ENCODE data around the gene PKN1. TPM values are rescaled to one million over a fixed set of nuclear protein-coding genes. Genes with fewer than 3 reads are reported as not detected.

The PKN1 gene
- total and polyA plus RNA-seq, 9 of the 15 experiments (the other 6 are each of a cell fraction or from before 2014, with no cell fraction given): 0.30 to 228 (median 77.5) TPM

DNA sequence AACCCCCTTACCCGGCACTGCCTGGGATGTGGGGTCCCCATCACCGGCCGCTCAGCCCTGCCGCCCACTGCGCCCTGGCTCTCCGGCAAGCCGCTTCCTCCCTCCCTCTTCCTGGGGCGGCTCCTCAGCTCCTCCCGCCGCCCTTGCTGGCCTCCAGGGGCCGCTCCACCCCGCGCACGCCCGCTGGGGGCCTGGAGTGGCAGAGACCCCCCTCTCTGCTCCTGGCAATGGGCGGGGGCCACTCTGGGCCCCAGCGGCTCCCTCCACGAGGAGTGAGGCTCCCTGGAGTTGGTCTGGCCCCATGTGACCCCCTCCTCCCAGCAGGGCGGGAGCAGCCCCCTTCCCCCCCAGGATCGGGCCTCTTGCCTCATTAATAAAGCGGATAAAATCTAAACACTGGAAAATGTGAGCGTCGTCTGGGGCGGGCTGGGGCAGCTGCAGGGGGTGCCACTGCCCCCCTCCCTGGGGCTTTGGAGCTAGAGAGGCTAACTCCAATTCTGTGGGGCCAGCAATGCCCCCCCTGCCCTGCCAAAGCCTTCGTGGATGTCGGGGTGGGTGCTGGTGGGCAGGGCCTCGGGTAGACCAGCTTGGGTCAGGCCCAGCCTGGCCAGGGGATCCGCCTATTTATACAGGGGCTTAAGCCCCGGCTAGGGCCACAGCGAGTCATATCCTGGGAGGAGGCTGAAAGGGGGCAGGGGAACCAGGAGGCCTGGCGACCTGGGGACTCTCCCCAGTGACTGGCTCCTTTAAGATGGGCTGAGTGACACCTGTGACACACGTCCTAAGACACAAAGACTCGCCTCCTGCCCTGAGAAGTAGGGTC, 42.4 kb downstream of the PKN1 start, which contains the start of gene PTGER1 (continued):
- peak; percentile 90 to 96 for TF ChIP-seq MAZ (CRISPR knock-in tag; conservative IDR thresholded peaks at IDR 0.05 in 1 of 2, IDR thresholded peaks at IDR 0.05 in 1 of 2)
- TF ChIP-seq, protein P1, sequence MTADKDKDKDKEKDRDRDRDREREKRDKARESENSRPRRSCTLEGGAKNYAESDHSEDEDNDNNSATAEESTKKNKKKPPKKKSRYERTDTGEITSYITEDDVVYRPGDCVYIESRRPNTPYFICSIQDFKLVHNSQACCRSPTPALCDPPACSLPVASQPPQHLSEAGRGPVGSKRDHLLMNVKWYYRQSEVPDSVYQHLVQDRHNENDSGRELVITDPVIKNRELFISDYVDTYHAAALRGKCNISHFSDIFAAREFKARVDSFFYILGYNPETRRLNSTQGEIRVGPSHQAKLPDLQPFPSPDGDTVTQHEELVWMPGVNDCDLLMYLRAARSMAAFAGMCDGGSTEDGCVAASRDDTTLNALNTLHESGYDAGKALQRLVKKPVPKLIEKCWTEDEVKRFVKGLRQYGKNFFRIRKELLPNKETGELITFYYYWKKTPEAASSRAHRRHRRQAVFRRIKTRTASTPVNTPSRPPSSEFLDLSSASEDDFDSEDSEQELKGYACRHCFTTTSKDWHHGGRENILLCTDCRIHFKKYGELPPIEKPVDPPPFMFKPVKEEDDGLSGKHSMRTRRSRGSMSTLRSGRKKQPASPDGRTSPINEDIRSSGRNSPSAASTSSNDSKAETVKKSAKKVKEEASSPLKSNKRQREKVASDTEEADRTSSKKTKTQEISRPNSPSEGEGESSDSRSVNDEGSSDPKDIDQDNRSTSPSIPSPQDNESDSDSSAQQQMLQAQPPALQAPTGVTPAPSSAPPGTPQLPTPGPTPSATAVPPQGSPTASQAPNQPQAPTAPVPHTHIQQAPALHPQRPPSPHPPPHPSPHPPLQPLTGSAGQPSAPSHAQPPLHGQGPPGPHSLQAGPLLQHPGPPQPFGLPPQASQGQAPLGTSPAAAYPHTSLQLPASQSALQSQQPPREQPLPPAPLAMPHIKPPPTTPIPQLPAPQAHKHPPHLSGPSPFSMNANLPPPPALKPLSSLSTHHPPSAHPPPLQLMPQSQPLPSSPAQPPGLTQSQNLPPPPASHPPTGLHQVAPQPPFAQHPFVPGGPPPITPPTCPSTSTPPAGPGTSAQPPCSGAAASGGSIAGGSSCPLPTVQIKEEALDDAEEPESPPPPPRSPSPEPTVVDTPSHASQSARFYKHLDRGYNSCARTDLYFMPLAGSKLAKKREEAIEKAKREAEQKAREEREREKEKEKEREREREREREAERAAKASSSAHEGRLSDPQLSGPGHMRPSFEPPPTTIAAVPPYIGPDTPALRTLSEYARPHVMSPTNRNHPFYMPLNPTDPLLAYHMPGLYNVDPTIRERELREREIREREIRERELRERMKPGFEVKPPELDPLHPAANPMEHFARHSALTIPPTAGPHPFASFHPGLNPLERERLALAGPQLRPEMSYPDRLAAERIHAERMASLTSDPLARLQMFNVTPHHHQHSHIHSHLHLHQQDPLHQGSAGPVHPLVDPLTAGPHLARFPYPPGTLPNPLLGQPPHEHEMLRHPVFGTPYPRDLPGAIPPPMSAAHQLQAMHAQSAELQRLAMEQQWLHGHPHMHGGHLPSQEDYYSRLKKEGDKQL (CRISPR knock-in tag; IDR thresholded peaks at IDR 0.05; ENCODE audit: borderline replicate concordance): no peak
- TF ChIP-seq YY1 (IDR thresholded peaks at IDR 0.05; ENCODE audit: borderline replicate concordance in 1 of 3, control insufficient read depth in 1 of 3, extremely low read depth in 1 of 3, insufficient read depth in 3 of 3, insufficient read length in 1 of 3, insufficient replicate concordance in 2 of 3, low read depth in 1 of 3, low read length in 2 of 3): peak in 1 of 3 experiments; percentile 49
- TF ChIP-seq, protein P2, sequence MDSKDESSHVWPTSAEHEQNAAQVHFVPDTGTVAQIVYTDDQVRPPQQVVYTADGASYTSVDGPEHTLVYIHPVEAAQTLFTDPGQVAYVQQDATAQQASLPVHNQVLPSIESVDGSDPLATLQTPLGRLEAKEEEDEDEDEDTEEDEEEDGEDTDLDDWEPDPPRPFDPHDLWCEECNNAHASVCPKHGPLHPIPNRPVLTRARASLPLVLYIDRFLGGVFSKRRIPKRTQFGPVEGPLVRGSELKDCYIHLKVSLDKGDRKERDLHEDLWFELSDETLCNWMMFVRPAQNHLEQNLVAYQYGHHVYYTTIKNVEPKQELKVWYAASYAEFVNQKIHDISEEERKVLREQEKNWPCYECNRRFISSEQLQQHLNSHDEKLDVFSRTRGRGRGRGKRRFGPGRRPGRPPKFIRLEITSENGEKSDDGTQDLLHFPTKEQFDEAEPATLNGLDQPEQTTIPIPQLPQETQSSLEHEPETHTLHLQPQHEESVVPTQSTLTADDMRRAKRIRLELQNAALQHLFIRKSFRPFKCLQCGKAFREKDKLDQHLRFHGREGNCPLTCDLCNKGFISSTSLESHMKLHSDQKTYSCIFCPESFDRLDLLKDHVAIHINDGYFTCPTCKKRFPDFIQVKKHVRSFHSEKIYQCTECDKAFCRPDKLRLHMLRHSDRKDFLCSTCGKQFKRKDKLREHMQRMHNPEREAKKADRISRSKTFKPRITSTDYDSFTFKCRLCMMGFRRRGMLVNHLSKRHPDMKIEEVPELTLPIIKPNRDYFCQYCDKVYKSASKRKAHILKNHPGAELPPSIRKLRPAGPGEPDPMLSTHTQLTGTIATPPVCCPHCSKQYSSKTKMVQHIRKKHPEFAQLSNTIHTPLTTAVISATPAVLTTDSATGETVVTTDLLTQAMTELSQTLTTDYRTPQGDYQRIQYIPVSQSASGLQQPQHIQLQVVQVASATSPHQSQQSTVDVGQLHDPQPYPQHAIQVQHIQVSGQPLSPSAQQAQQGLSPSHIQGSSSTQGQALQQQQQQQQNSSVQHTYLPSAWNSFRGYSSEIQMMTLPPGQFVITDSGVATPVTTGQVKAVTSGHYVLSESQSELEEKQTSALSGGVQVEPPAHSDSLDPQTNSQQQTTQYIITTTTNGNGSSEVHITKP (IDR thresholded peaks at IDR 0.05; ENCODE audit: partially characterized antibody): peak; percentile 10
- TF ChIP-seq ARHGAP35 (IDR thresholded peaks at IDR 0.05; ENCODE audit: partially characterized antibody): no peak
- TF ChIP-seq, protein P3, sequence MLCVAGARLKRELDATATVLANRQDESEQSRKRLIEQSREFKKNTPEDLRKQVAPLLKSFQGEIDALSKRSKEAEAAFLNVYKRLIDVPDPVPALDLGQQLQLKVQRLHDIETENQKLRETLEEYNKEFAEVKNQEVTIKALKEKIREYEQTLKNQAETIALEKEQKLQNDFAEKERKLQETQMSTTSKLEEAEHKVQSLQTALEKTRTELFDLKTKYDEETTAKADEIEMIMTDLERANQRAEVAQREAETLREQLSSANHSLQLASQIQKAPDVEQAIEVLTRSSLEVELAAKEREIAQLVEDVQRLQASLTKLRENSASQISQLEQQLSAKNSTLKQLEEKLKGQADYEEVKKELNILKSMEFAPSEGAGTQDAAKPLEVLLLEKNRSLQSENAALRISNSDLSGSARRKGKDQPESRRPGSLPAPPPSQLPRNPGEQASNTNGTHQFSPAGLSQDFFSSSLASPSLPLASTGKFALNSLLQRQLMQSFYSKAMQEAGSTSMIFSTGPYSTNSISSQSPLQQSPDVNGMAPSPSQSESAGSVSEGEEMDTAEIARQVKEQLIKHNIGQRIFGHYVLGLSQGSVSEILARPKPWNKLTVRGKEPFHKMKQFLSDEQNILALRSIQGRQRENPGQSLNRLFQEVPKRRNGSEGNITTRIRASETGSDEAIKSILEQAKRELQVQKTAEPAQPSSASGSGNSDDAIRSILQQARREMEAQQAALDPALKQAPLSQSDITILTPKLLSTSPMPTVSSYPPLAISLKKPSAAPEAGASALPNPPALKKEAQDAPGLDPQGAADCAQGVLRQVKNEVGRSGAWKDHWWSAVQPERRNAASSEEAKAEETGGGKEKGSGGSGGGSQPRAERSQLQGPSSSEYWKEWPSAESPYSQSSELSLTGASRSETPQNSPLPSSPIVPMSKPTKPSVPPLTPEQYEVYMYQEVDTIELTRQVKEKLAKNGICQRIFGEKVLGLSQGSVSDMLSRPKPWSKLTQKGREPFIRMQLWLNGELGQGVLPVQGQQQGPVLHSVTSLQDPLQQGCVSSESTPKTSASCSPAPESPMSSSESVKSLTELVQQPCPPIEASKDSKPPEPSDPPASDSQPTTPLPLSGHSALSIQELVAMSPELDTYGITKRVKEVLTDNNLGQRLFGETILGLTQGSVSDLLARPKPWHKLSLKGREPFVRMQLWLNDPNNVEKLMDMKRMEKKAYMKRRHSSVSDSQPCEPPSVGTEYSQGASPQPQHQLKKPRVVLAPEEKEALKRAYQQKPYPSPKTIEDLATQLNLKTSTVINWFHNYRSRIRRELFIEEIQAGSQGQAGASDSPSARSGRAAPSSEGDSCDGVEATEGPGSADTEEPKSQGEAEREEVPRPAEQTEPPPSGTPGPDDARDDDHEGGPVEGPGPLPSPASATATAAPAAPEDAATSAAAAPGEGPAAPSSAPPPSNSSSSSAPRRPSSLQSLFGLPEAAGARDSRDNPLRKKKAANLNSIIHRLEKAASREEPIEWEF (CRISPR knock-in tag; IDR thresholded peaks at IDR 0.05): no peak
- no peak for TF ChIP-seq ZNF699 (CRISPR knock-in tag; IDR thresholded peaks at IDR 0.05; ENCODE audit: insufficient replicate concordance)
